Activated T-helper 1 cell treated with Interleukin-2 at 50 U/mL for 16 hours (primary cell): ENCODE results near the gene STXBP5.
"Not testable (repeated sequence)": the region's sequence is repeated elsewhere in the genome, so short reads cannot be mapped to it uniquely, and the experiment has no call there.

Experiments
- DNase-seq: peaks from one replicate; pipeline ENCODE4 v3.0.0-alpha.2; 2020; ENCODE audit warnings: low read depth

The STXBP5 gene

GRCh38 chr6:147297663-147298316, 93.6 kb downstream of the STXBP5 start:
- no peak for DNase-seq

GRCh38 chr6:147298461-147298860, 94.2 kb downstream of the STXBP5 start:
- DNase-seq: no peak

GRCh38 chr6:147299035-147299434, 94.8 kb downstream of the STXBP5 start:
- DNase-seq: no peak

- no peak for DNase-seq
These were observed 96.9 kb downstream of the STXBP5 start for GRCh38 chr6:147301070-147301469.

- DNase-seq: no peak
These were observed 99.8 kb downstream of the STXBP5 start for GRCh38 chr6:147304016-147304415.

- DNase-seq: no peak
These were observed 106.3 kb downstream of the STXBP5 start for GRCh38 chr6:147310521-147310920.

GRCh38 chr6:147311218-147311617, 107.0 kb downstream of the STXBP5 start:
- DNase-seq: no peak

GRCh38 chr6:147321260-147321659, 117.0 kb downstream of the STXBP5 start:
- no peak for DNase-seq

- no peak for DNase-seq
These were observed 118.3 kb downstream of the STXBP5 start for GRCh38 chr6:147322299-147323162.

- DNase-seq: no peak
These were observed 121.3 kb downstream of the STXBP5 start for GRCh38 chr6:147325557-147325956.

- no peak for DNase-seq
These were observed 127.2 kb downstream of the STXBP5 start for GRCh38 chr6:147331401-147331800.

GRCh38 chr6:147337921-147338320, 133.7 kb downstream of the STXBP5 start:
- DNase-seq: no peak

GRCh38 chr6:147341486-147341885, 137.3 kb downstream of the STXBP5 start:
- DNase-seq: no peak

GRCh38 chr6:147345902-147346301, 141.7 kb downstream of the STXBP5 start:
- DNase-seq: no peak

GRCh38 chr6:147347179-147347881, 143.1 kb downstream of the STXBP5 start:
- DNase-seq: no peak

- no peak for DNase-seq
These were observed 143.8 kb downstream of the STXBP5 start for GRCh38 chr6:147347882-147348575.

- DNase-seq: no peak
These were observed 157.2 kb downstream of the STXBP5 start for GRCh38 chr6:147361311-147361981.

- no peak for DNase-seq
These were observed 162.1 kb downstream of the STXBP5 start for GRCh38 chr6:147366290-147366689.

- no peak for DNase-seq
These were observed 167.1 kb downstream of the STXBP5 start for GRCh38 chr6:147371325-147371724.

GRCh38 chr6:147372806-147373205, 168.6 kb downstream of the STXBP5 start:
- DNase-seq: no peak

GRCh38 chr6:147378819-147379218, 174.6 kb downstream of the STXBP5 start:
- no peak for DNase-seq

GRCh38 chr6:147380841-147381240, 176.6 kb downstream of the STXBP5 start:
- DNase-seq: not testable (repeated sequence)
